ENCODE measurements around the gene PPP1R37. TPM values are rescaled to one million over a fixed set of nuclear protein-coding genes. Genes with fewer than 3 reads are reported as not detected.

PPP1R37 gene
- total RNA-seq, 3 donors from 2014 or later (not counting 1 experiment from before 2014, with no cell fraction given), result 23.8 to 29.3 (median 25.0) TPM

DNA sequence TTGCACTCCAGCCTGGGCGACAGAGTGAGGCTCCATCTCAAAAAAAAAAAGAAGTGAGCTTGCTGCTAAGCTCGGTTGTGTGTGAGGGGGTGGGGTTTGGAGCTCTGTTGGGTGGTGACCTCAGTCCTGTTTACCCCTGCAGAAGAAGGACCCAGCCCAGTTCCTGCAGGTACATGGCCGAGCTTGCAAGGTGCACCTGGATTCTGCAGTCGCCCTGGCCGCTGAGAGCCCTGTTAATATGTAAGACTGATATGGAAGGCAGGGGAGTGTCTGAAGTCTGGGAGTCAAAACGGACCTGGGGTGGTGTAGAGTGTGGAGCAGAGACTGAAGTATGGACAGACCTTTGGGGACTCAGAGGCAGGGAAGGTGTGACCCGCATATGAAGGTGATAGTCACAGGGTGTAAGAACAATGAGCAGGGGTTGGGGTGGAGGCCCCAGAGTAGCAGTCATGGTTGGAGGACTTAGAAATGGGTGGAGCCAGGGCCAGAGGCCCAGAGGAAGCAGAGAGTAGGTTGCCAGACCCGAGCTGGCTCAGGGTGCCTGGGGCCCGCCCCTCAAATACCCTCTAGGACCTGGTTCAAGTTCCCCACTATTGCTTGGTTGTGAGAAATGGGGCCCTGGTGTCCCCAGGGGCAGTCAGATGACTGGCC, 40.9 kb upstream of the PPP1R37 start:
- TF ChIP-seq, protein P1, sequence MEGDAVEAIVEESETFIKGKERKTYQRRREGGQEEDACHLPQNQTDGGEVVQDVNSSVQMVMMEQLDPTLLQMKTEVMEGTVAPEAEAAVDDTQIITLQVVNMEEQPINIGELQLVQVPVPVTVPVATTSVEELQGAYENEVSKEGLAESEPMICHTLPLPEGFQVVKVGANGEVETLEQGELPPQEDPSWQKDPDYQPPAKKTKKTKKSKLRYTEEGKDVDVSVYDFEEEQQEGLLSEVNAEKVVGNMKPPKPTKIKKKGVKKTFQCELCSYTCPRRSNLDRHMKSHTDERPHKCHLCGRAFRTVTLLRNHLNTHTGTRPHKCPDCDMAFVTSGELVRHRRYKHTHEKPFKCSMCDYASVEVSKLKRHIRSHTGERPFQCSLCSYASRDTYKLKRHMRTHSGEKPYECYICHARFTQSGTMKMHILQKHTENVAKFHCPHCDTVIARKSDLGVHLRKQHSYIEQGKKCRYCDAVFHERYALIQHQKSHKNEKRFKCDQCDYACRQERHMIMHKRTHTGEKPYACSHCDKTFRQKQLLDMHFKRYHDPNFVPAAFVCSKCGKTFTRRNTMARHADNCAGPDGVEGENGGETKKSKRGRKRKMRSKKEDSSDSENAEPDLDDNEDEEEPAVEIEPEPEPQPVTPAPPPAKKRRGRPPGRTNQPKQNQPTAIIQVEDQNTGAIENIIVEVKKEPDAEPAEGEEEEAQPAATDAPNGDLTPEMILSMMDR (IDR thresholded peaks at IDR 0.05), result no peak
- peaks cover 19% of the 10 kb centered on the region for H3K4me1 ChIP-seq (ENCODE audit: control insufficient read depth, insufficient read depth, low read length)
- H3K27me3 ChIP-seq (ENCODE audit: control insufficient read depth, insufficient read depth, low read length), result no peaks in the 10 kb centered on the region
- Mint-ChIP-seq H3K27ac (peak overlapping the region in 1 of 2 donors; percentile 10), H3K27me3 (ENCODE audit: low read depth in 2 of 2) (no peaks in the 10 kb centered on the region), H3K9me3 (no peaks in the 10 kb centered on the region), H3K36me3 (no peaks in the 10 kb centered on the region), H3K4me1 (peaks cover 15 to 32% of the 10 kb centered on the region in 2 donors), H3K4me3 (no peak overlapping the region)
- H3K4me3 ChIP-seq (ENCODE audit: low read length), result no peak overlapping the region
- H3K9me3 ChIP-seq (ENCODE audit: control insufficient read depth, insufficient read depth, low read length), result no peaks in the 10 kb centered on the region
- DNase-seq, result no peak
- peak in 1 of 3 donors; percentile 18 for ATAC-seq
- WGBS (ENCODE audit: insufficient coverage), result 72% methylated on average over 9 of the region's 9 CpGs
- H3K27ac ChIP-seq (ENCODE audit: low read length), result peak overlapping the region; percentile 34
- peaks cover 38% of the 10 kb centered on the region for H3K36me3 ChIP-seq (ENCODE audit: control insufficient read depth, insufficient read depth, low read length)
- intact Hi-C loops (cut with micrococcal nuclease), result loop anchor here (10.0 kb wide), 1 partner anchor 247 kb away; the partner anchor contains the start of gene BCAM

DNA sequence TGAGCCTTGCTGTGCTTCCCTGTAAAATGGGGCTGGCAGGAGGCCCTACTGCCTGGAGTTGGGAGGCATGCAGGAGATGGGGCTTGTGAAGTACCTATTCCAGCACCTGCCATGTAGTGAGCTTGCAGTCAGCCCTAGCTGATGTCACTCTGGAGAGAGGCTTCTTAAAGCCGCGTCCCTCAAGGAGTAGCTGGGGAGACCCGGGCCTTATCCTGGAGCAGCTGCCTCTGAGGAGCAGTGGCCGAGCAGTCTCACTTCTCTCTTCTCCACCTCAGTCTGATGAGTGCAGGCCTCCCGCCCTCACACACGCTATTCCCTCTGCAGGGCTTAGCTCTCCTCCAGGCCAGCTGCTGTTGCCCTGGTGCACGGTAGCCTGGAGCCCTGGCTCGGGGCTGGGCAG, 36.1 kb upstream of the PPP1R37 start:
- Mint-ChIP-seq H3K9me3 (no peaks in the 10 kb centered on the region), H3K27me3 (ENCODE audit: low read depth in 2 of 2) (no peaks in the 10 kb centered on the region), H3K27ac (no peak overlapping the region), H3K4me1 (peaks cover 8 to 28% of the 10 kb centered on the region in 2 donors), H3K36me3 (no peaks in the 10 kb centered on the region), H3K4me3 (no peak overlapping the region)
- peaks cover 82% of the 10 kb centered on the region for H3K36me3 ChIP-seq (ENCODE audit: control insufficient read depth, insufficient read depth, low read length)
- TF ChIP-seq, protein P1 (IDR thresholded peaks at IDR 0.05), result no peak
- intact Hi-C loops (cut with micrococcal nuclease), result loop anchor here (10.0 kb wide), 1 partner anchor 252 kb away; the partner anchor contains the start of gene BCAM
- ATAC-seq, result no peak
- WGBS (ENCODE audit: insufficient coverage), result 91% methylated on average over 8 of the region's 8 CpGs
- H3K27me3 ChIP-seq (ENCODE audit: control insufficient read depth, insufficient read depth, low read length), result no peaks in the 10 kb centered on the region
- DNase-seq, result no peak
- no peak overlapping the region for H3K27ac ChIP-seq (ENCODE audit: low read length)
- no peak overlapping the region for H3K4me3 ChIP-seq (ENCODE audit: low read length)
- H3K4me1 ChIP-seq (ENCODE audit: control insufficient read depth, insufficient read depth, low read length), result peaks cover 11% of the 10 kb centered on the region
- H3K9me3 ChIP-seq (ENCODE audit: control insufficient read depth, insufficient read depth, low read length), result no peaks in the 10 kb centered on the region

DNA sequence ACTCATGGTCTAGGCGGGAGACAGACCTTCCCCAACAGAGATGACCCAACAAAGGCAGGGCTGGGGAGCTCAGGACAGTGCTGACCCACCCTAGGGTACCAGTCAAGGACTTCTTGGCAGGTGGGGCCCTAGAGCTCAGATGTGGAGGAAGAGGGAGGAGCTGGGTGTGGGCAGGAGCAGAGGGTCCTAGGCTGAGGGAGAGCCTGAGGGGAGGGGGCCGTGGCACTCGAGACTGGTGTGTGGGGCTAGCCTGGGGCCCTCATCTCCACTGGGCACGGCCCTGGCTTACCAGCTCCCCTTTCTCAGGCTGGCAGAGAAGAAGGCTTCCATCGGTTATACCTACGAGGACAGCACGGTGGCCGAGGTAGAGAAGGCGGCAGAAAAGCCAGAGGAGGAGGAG, 35.5 kb upstream of the PPP1R37 start:
- no peaks in the 10 kb centered on the region for H3K27me3 ChIP-seq (ENCODE audit: control insufficient read depth, insufficient read depth, low read length)
- WGBS (ENCODE audit: insufficient coverage), result 94% methylated on average over 9 of the region's 9 CpGs
- peaks cover 11% of the 10 kb centered on the region for H3K4me1 ChIP-seq (ENCODE audit: control insufficient read depth, insufficient read depth, low read length)
- H3K27ac ChIP-seq (ENCODE audit: low read length), result no peak overlapping the region
- Mint-ChIP-seq H3K9me3 (no peaks in the 10 kb centered on the region), H3K27me3 (ENCODE audit: low read depth in 2 of 2) (no peaks in the 10 kb centered on the region), H3K36me3 (no peaks in the 10 kb centered on the region), H3K27ac (no peak overlapping the region), H3K4me3 (no peak overlapping the region), H3K4me1 (peaks cover 8 to 22% of the 10 kb centered on the region in 2 donors)
- intact Hi-C loops (cut with micrococcal nuclease), result loop anchor here (10.0 kb wide), 1 partner anchor 253 kb away; the partner anchor contains the start of gene BCAM
- DNase-seq (no peak), ATAC-seq (no peak)
- peaks cover 83% of the 10 kb centered on the region for H3K36me3 ChIP-seq (ENCODE audit: control insufficient read depth, insufficient read depth, low read length)
- H3K4me3 ChIP-seq (ENCODE audit: low read length), result no peak overlapping the region
- no peaks in the 10 kb centered on the region for H3K9me3 ChIP-seq (ENCODE audit: control insufficient read depth, insufficient read depth, low read length)
- TF ChIP-seq, protein P1 (IDR thresholded peaks at IDR 0.05), result no peak

Measured in natural killer cell (primary cell).